Measurements from ENCODE around the gene APEH.
A peak's percentile ranks its signal among the peaks of the same experiment; 100 is the strongest.

APEH gene

GRCh38 chr3:49719214-49719884 lies 45.2 kb downstream of the APEH start, which contains the start of gene AMIGO3:
Gene AMIGO3 (minus strand): TSS chr3:49719684. CDS start chr3:49719465, 219 bp downstream.
- H3K4me3 ChIP-seq (ENCODE audit: low read length), result peak within 1 kb of the TSS; percentile 57
- peak; percentile 81 for DNase-seq (ENCODE audit: low read depth, low spot score)

DNA sequence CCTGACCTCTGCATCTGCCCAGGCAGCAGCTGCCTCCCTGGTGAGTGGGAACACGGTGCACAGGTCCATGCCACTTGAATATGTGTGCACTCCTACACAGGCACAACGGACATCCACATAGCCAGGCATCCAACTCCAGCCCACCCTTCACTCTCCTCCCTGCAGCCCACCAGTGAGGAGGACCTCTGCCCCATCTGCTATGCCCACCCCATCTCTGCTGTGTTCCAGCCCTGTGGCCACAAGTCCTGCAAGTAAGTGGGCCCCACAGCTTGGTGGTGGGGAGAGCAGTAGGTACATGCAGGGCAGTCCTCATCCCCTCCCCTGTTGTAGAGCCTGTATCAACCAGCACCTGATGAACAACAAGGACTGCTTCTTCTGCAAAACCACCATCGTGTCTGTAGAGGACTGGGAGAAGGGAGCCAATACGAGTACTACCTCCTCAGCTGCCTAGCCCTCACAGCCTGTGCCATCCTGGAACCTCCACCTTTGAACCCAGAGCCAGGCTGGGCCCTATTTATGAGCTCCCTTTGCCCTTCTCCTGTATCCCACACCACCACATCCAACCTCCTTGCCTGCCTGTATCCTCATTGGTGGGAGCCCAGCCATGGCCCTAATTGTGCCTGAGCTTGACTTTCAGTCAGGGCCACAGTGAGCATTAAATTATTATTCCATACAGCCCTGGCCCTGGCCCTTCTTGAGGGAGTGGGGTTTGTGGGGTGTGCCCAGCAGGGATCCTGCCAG lies 46.9 kb downstream of the APEH start:
- DNase-seq (ENCODE audit: low read depth, low spot score), result no peak
- H3K4me3 ChIP-seq (ENCODE audit: low read length), result no peak overlapping the region

- H3K4me3 ChIP-seq (ENCODE audit: low read length), result no peak overlapping the region
- DNase-seq (ENCODE audit: low read depth, low spot score), result no peak
Measured at GRCh38 chr3:49721596-49721895, 47.4 kb downstream of the APEH start.

GRCh38 chr3:49721896-49722781 lies 48.0 kb downstream of the APEH start:
- peak overlapping the region; percentile 99 for H3K4me3 ChIP-seq (ENCODE audit: low read length)
- no peak for DNase-seq (ENCODE audit: low read depth, low spot score)

- no peak for DNase-seq (ENCODE audit: low read depth, low spot score)
- H3K4me3 ChIP-seq (ENCODE audit: low read length), result peak overlapping the region; percentile 99
Measured at GRCh38 chr3:49722896-49723295, 48.7 kb downstream of the APEH start.

- peak; percentile 54 for DNase-seq (ENCODE audit: low read depth, low spot score)
- H3K4me3 ChIP-seq (ENCODE audit: low read length), result peak overlapping the region; percentile 99
Measured at GRCh38 chr3:49723296-49723627, 49.1 kb downstream of the APEH start.

DNA sequence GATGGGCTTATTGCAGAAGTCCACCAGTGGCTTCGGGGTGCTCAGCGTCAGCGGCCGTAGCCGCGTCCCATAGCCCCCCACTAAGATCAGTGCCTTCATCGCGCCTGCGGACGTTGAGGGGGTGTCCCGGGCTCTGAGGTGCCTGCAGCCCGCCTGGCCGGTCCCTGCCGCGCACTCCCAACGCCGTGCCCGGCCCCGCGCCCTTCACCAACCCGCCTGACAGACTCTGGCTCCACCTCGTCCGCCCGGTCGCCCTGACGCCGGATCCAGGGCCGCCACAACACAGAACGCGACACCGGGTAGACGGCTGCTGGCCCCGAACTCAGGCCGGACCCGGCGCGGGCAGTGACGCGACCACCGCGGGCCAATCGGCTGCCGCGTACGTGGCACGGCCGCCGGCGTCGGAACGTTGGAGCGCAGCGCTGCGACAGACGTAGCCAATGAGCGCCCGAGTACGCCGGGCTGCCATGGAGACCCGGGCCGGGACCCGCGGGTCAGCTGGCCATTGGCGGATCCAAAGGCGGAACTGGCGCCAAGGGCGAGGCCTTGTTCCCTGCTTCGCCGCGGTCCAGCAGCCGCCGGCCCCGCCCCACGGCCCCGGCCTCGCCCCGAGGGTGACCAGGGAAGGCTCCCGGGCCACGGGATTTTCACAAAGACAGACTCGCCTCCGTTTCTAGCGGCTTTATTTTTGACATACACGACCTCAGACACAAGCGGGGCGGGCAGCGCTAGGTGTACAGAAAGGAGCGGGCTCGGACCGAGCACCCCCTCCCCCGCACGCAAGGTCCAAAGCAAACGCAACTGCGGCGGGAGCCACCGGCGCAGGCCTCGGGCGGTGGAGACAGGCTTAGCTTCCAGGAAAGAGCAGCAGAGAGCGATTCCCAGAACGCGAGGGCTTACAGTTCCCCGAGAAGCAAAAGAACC lies 49.7 kb downstream of the APEH start, which contains the start of gene GMPPB:
GMPPB (minus strand) TSS at position 324 of the 924 bp plus-strand sequence; CDS start at position 99, 225 bp downstream.
- peak within 1 kb of the TSS; percentile 99 for H3K4me3 ChIP-seq (ENCODE audit: low read length)
- DNase-seq (ENCODE audit: low read depth, low spot score), result peak; percentile 83

- no peak for DNase-seq (ENCODE audit: low read depth, low spot score)
- peak overlapping the region; percentile 99 for H3K4me3 ChIP-seq (ENCODE audit: low read length)
Measured at GRCh38 chr3:49724586-49724985, 50.4 kb downstream of the APEH start.

DNA sequence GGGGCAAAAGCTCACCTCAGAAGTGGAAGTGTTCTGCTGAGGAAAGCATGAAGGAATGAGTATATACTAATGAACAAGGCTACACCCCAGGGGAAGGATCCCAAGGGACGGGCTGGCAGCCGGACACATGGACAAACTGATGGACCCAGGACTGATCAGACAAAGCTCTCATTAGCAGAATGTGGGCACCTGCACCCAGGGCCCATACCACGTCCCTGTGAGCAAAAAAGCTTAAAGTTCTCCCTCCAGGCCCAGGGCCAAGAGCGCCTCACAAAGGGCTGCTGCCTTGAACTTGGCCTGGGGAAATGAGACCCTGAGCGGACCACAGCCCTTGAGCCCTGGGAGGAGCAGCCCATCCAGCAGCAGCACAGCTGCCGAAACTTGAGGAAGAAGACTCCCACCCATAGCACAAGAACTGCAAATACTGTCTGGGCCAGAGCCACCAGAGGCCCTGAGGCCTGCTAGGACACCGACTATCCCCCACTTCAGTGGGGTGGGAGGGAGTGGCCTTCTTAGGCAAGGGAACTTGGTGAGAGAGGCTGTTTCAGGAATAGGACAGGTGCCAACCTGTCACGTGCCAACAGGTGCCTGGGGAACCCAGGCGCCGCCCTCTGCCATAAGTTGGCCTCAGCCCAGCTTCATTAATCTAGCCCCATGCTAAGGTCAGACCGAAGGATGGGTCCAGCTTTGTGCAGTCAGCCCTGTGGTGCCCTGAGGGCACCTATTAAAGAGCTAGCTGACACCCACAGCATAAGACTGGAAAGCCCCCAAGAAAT lies 51.9 kb downstream of the APEH start:
- H3K4me3 ChIP-seq (ENCODE audit: low read length), result no peak overlapping the region
- DNase-seq (ENCODE audit: low read depth, low spot score), result no peak

DNA sequence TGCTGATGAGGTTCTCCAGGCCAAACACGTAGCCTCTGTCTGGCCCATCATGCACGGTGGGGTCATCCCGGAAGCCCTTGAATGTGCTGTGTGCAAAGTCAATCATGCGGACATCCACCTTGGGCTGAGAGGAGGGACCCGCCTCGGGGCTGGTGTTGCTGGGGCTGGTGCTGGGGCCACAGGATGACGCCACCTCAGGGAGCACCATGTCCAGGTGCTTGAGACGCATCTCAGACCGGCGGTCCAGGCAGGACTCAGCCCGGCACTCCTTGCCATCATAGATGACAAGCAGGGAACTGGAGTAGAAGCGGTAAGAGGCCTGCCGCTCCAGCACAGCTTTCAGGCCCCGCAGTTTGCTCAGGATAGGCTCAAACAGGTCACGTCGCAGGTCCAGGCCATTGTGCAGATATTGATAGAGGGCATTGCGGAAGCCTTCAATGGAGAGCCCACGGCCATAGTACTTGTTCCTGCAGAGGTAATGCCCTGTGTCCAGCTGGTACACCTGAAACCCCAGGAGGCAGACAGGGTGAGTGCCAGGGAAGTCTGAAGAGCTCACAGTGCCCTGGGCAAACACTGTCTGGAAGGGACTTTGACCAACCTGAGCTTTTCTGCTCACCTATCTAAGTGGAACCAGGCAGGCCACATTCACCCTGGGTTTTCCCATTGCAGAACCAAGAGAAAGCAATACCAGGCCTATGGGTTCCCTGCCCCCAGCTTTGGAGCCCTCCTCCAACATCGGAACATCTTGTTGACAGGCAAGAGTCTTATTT lies 53.2 kb downstream of the APEH start:
- no peak for DNase-seq (ENCODE audit: low read depth, low spot score)
- H3K4me3 ChIP-seq (ENCODE audit: low read length), result no peak overlapping the region

DNA sequence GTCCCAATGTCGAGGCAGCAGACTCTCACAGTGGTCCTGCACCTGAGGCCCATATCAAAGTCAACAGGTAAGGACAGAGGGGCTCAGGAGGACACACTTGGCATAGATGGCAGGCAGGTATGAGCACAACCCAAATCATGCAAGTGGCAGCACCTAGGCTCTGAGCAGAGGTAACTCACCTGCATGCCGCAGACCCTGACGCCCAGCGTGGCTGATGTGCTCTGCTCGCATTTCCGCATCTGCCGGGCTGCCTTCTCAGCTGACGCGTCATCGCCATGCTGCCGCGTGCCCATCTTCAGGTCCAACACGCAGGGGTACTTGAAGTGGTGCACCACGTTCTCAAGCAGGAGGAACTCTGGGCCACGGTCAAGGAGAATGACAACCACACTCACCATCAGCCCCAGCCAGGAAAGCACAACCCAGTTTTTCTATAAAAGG lies 53.8 kb downstream of the APEH start:
- H3K4me3 ChIP-seq (ENCODE audit: low read length), result no peak overlapping the region
- DNase-seq (ENCODE audit: low read depth, low spot score), result no peak

GRCh38 chr3:49729966-49730609 lies 55.9 kb downstream of the APEH start:
- DNase-seq (ENCODE audit: low read depth, low spot score), result no peak
- H3K4me3 ChIP-seq (ENCODE audit: low read length), result no peak overlapping the region

GRCh38 chr3:49732597-49732996 lies 58.4 kb downstream of the APEH start:
- no peak overlapping the region for H3K4me3 ChIP-seq (ENCODE audit: low read length)
- DNase-seq (ENCODE audit: low read depth, low spot score), result no peak

- no peak overlapping the region for H3K4me3 ChIP-seq (ENCODE audit: low read length)
- no peak for DNase-seq (ENCODE audit: low read depth, low spot score)
Measured at GRCh38 chr3:49733551-49733950, 59.4 kb downstream of the APEH start.

Data from Jurkat, Clone E6-1 (cell line).